HepG2 (cell line): ENCODE results near the gene KBTBD3. TPM values are rescaled to one million over a fixed set of nuclear protein-coding genes. Genes with fewer than 3 reads are reported as not detected.
A peak's percentile ranks its signal among the peaks of the same experiment; 100 is the strongest.

Source experiments
- ATRX ChIP-seq: sonication (generic); formaldehyde crosslinking; IDR thresholded peaks from 2 replicates; pipeline ENCODE4 v1.4.0; 2020; ENCODE audit warnings: missing genetic modification reagents, borderline replicate concordance
- CCAR2 ChIP-seq: fragments of 200-400 bp; formaldehyde crosslinking; optimal IDR thresholded peaks from 2 replicates; pipeline ENCODE3; 2018; ENCODE audit warnings: low read depth, mild to moderate bottlenecking, low read length, moderate library complexity
- DNMT3B ChIP-seq: conservative IDR thresholded peaks from 2 replicates; pipeline ENCODE4 v1.6.1; 2016; ENCODE audit warnings: missing biosample characterization, control low read depth
- ERF ChIP-seq: IDR thresholded peaks from 2 replicates; pipeline ENCODE4 v1.6.1; 2018; ENCODE audit warnings: missing biosample characterization, missing genetic modification reagents
- ESRRA ChIP-seq: sonication (generic); formaldehyde crosslinking; IDR thresholded peaks from 2 replicates; pipeline ENCODE4 v1.5.1; 2020; ENCODE audit warnings: mild to moderate bottlenecking, low read depth, missing genetic modification reagents
- FOXO1 ChIP-seq: sonication (generic); formaldehyde crosslinking; IDR thresholded peaks from 2 replicates; pipeline ENCODE4 v1.4.0; 2020; ENCODE audit warnings: missing genetic modification reagents
- GFI1 ChIP-seq: sonication (generic); formaldehyde crosslinking; IDR thresholded peaks from 2 replicates; pipeline ENCODE4 v1.5.0; 2020; ENCODE audit warnings: missing genetic modification reagents, mild to moderate bottlenecking, borderline replicate concordance
- HOXA7 ChIP-seq: sonication (generic); formaldehyde crosslinking; IDR thresholded peaks from 2 replicates; pipeline ENCODE4 v1.8.1; 2022; ENCODE audit warnings: mild to moderate bottlenecking, missing genetic modification reagents, moderate library complexity
- KLF9 ChIP-seq: IDR thresholded peaks from 2 replicates; pipeline ENCODE4 v1.6.1; 2016; ENCODE audit warnings: low read depth
- KMT2A ChIP-seq: sonication (generic); formaldehyde crosslinking; IDR thresholded peaks from 2 replicates; pipeline ENCODE4 v1.4.0; 2020; ENCODE audit warnings: missing genetic modification reagents
- SALL1 ChIP-seq: sonication (generic); formaldehyde crosslinking; IDR thresholded peaks from 2 replicates; pipeline ENCODE4 v1.8.0; 2022; ENCODE audit warnings: mild to moderate bottlenecking, missing genetic modification reagents
- SAP130 ChIP-seq: IDR thresholded peaks from 2 replicates; pipeline ENCODE4 v1.6.1; 2016; ENCODE audit warnings: low read depth
- SIN3B ChIP-seq: fragments of 150-350 bp; IDR thresholded peaks from 2 replicates; pipeline ENCODE4 v1.6.1; 2014; ENCODE audit warnings: low read length
- SMARCE1 ChIP-seq: fragments of 450-650 bp; IDR thresholded peaks from 2 replicates; pipeline ENCODE4 v1.6.1; 2017; ENCODE audit warnings: borderline replicate concordance
- SNRNP70 ChIP-seq: fragments of 200-400 bp; formaldehyde crosslinking; IDR thresholded peaks from 2 replicates; pipeline ENCODE4 v1.6.1; 2017; ENCODE audit warnings: mild to moderate bottlenecking, low read depth, low read length, moderate library complexity
- SOX13 ChIP-seq, 3 experiments: fragments of 450-650 bp in 1 of 3; sonication (generic) in 1 of 3; formaldehyde crosslinking in 1 of 3; IDR thresholded peaks in 2 of 3; conservative IDR thresholded peaks in 1 of 3; 2 replicates each; pipeline versions ENCODE4 v1.5.0 to v1.6.1; 2016 to 2020; ENCODE audit warnings: antibody characterized with exemption in 1 of 3, mild to moderate bottlenecking in 1 of 3, missing compliant biosample characterization in 1 of 3, missing genetic modification reagents in 1 of 3, moderate library complexity in 1 of 3
- SOX6 ChIP-seq, 2 experiments: fragments of 450-650 bp in 1 of 2; sonication (generic) in 1 of 2; formaldehyde crosslinking in 1 of 2; IDR thresholded peaks; 2 replicates each; pipeline versions ENCODE4 v1.4.0 to v1.6.1; 2017 to 2020; ENCODE audit warnings: antibody characterized with exemption in 1 of 2, mild to moderate bottlenecking in 1 of 2, missing genetic modification reagents in 1 of 2
- SUZ12 ChIP-seq: fragments of 150-350 bp; IDR thresholded peaks from 2 replicates; pipeline ENCODE4 v1.6.1; 2014; ENCODE audit warnings: low read depth, low read length
- TAF1 ChIP-seq: sonication (generic); formaldehyde crosslinking; IDR thresholded peaks from 2 replicates; pipeline ENCODE4 v1.4.0; 2020; ENCODE audit warnings: missing genetic modification reagents
- TBP ChIP-seq: sonication (generic); formaldehyde crosslinking; IDR thresholded peaks from 2 replicates; pipeline ENCODE4 v1.5.0; 2020; ENCODE audit warnings: missing genetic modification reagents
- TP53 ChIP-seq: sonication (generic); formaldehyde crosslinking; conservative IDR thresholded peaks from 2 replicates; pipeline ENCODE4 v1.4.0; 2020; ENCODE audit warnings: missing genetic modification reagents
- ZNF234 ChIP-seq: sonication (generic); formaldehyde crosslinking; conservative IDR thresholded peaks from 2 replicates; pipeline ENCODE4 v1.5.1; 2020; ENCODE audit warnings: mild to moderate bottlenecking, missing genetic modification reagents
- ZNF260 ChIP-seq: sonication (generic); formaldehyde crosslinking; IDR thresholded peaks from 2 replicates; pipeline ENCODE4 v1.4.0; 2020; ENCODE audit warnings: missing genetic modification reagents, low read depth, mild to moderate bottlenecking, borderline replicate concordance
- ZNF354B ChIP-seq: sonication (generic); formaldehyde crosslinking; IDR thresholded peaks from 2 replicates; pipeline ENCODE4 v1.8.0; 2022; ENCODE audit warnings: mild to moderate bottlenecking, missing genetic modification reagents
- ZNF598 ChIP-seq: sonication (generic); formaldehyde crosslinking; IDR thresholded peaks from 2 replicates; pipeline ENCODE4 v1.5.1; 2020; ENCODE audit warnings: mild to moderate bottlenecking, missing genetic modification reagents, borderline replicate concordance
- polyA plus RNA-seq, 8 experiments: library from polyadenylated mRNA; depleted of rRNA in 3 of 8; stranded (reverse) in 7 of 8; unstranded in 1 of 8; fragments of >200 nt; fragmentation: Illumina TruSeq in 4 of 8; extraction: Trizol in 4 of 8; gene quantifications; 2 replicates each; pipeline versions ENCODE4 v1.2.1 to v1.2.3, GENCODE V29; 2011 to 2016; ENCODE audit warnings: low read depth in 4 of 8, missing spikeins in 1 of 8, mixed read lengths in 1 of 8; ENCODE audit not compliant: insufficient read depth in 1 of 8
- total RNA-seq, 5 experiments: library from RNA; depleted of rRNA; stranded (reverse); fragments of >200 nt; fragmentation: Illumina TruSeq; extraction: Trizol; gene quantifications; 2 replicates each; pipeline ENCODE4 v1.2.3, GENCODE V29; 2016; ENCODE audit warnings: low read depth in 1 of 5
- TF ChIP-seq, protein P1 (sequence below): sonication (generic); formaldehyde crosslinking; IDR thresholded peaks from 2 replicates; pipeline ENCODE4 v1.8.0; 2022; ENCODE audit warnings: missing genetic modification reagents, mild to moderate bottlenecking, borderline replicate concordance
- TF ChIP-seq, protein P2 (sequence below): sonication (generic); formaldehyde crosslinking; conservative IDR thresholded peaks from 2 replicates; pipeline ENCODE4 v1.5.0; 2020; ENCODE audit warnings: missing genetic modification reagents
- TF ChIP-seq, protein P3 (sequence below): IDR thresholded peaks from 2 replicates; pipeline ENCODE4 v1.6.1; 2016; ENCODE audit warnings: low read depth, control low read depth

The KBTBD3 gene
- total and polyA plus RNA-seq, 2 of the 13 experiments (the other 11 are each of a cell fraction or from before 2014, with no cell fraction given), result 1.8 to 7.4 TPM

DNA sequence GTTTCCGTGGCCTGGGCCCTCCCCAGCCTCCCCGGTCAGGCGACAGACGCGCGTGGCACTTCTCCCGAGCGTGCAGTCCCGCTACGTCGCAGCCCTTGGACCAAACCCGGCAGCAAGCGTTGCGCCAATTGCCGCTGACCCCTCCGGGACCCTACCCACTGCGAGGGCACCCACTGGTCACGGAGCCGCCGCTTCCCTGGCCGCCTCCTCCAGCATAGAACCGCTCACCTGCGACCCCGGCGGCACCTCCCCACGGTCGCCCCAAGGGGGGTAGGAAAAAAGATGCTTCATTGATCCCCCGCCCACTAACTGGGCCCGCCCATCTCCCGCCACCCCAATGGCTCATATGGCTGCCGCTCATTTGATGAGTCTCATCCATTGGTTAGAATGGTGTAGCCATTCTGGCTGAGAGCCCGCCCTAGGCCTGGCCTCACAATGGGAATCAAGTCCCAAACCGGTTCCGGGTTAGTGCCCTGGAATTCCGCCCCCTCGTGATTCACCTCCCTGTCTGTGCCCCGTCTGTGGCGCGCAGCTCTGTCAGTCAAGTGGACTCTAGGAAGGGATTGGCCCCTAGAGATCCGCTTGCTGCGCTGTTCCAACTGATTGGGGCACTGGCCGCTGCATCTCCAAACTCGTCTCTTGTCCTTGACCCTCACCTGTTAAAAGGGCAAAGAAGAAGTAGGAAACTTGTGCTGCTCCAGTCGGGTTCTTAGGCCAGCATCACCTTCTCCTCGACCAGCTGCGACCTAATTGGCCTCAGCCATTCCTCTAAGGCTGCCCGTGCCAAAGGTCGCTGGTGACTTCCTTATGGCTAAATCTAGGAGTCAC, 55.0 kb downstream of the KBTBD3 start, which contains the start of gene MSANTD4 (continued):
- TF ChIP-seq ZNF598 (CRISPR knock-in tag) (peak; percentile 54; the same call in 1 of the 2 replicates), GFI1 (CRISPR knock-in tag) (no peak), KMT2A (peak; percentile 38; the same call in 1 of the 2 replicates), ZNF354B (CRISPR knock-in tag) (no peak), ZNF234 (CRISPR knock-in tag) (no peak), SOX6 (IDR thresholded peaks at IDR 0.05) (no peak), SOX6 (CRISPR knock-in tag; IDR thresholded peaks at IDR 0.05) (peak; percentile 79), SNRNP70 (no peak), KLF9 (CRISPR knock-in tag) (no peak), FOXO1 (CRISPR knock-in tag) (no peak), SUZ12 (no peak), SAP130 (peak; percentile 77), HOXA7 (CRISPR knock-in tag) (no peak), SOX13 (IDR thresholded peaks at IDR 0.05) (no peak), SOX13 (CRISPR knock-in tag; conservative IDR thresholded peaks at IDR 0.05 in 1 of 2, IDR thresholded peaks at IDR 0.05 in 1 of 2) (peak in 1 of 2 experiments; percentile 24; a peak in 1 of 4 replicates), ATRX (CRISPR knock-in tag) (no peak), ERF (CRISPR knock-in tag) (0 out of 2 replicates have a peak, but pooled peaks have one; percentile 40), SIN3B (no peak), DNMT3B (CRISPR knock-in tag) (no peak), ESRRA (CRISPR knock-in tag) (peak; percentile 70; the same call in 1 of the 2 replicates), CCAR2 (no peak), SALL1 (CRISPR knock-in tag) (peak; percentile 24; the same call in 1 of the 2 replicates), TBP (CRISPR knock-in tag) (no peak), TP53 (CRISPR knock-in tag) (no peak), TAF1 (peak; percentile 57), SMARCE1 (no peak), ZNF260 (no peak)
- TF ChIP-seq, protein P1, sequence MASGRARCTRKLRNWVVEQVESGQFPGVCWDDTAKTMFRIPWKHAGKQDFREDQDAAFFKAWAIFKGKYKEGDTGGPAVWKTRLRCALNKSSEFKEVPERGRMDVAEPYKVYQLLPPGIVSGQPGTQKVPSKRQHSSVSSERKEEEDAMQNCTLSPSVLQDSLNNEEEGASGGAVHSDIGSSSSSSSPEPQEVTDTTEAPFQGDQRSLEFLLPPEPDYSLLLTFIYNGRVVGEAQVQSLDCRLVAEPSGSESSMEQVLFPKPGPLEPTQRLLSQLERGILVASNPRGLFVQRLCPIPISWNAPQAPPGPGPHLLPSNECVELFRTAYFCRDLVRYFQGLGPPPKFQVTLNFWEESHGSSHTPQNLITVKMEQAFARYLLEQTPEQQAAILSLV (CRISPR knock-in tag), result peak; percentile 44; the same call in 1 of the 2 replicates
- TF ChIP-seq, protein P2, sequence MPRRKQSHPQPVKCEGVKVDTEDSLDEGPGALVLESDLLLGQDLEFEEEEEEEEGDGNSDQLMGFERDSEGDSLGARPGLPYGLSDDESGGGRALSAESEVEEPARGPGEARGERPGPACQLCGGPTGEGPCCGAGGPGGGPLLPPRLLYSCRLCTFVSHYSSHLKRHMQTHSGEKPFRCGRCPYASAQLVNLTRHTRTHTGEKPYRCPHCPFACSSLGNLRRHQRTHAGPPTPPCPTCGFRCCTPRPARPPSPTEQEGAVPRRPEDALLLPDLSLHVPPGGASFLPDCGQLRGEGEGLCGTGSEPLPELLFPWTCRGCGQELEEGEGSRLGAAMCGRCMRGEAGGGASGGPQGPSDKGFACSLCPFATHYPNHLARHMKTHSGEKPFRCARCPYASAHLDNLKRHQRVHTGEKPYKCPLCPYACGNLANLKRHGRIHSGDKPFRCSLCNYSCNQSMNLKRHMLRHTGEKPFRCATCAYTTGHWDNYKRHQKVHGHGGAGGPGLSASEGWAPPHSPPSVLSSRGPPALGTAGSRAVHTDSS (CRISPR knock-in tag), result no peak
- TF ChIP-seq, protein P3, sequence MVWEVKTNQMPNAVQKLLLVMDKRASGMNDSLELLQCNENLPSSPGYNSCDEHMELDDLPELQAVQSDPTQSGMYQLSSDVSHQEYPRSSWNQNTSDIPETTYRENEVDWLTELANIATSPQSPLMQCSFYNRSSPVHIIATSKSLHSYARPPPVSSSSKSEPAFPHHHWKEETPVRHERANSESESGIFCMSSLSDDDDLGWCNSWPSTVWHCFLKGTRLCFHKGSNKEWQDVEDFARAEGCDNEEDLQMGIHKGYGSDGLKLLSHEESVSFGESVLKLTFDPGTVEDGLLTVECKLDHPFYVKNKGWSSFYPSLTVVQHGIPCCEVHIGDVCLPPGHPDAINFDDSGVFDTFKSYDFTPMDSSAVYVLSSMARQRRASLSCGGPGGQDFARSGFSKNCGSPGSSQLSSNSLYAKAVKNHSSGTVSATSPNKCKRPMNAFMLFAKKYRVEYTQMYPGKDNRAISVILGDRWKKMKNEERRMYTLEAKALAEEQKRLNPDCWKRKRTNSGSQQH (CRISPR knock-in tag), result no peak; the same call in 1 of the 2 replicates
